HEK293T (cell line): Measurements from ENCODE around the gene RGS3.

ENCODE experiments used
- ARNT ChIP-seq: fragments of 450-650 bp; IDR thresholded peaks from 2 replicates; pipeline ENCODE4 v1.6.1; 2017; ENCODE audit warnings: mild to moderate bottlenecking
- BHLHE40 ChIP-seq: fragments of 450-650 bp; IDR thresholded peaks from 2 replicates; pipeline ENCODE4 v1.6.1; 2016; ENCODE audit warnings: mild to moderate bottlenecking, moderate library complexity, borderline replicate concordance
- CTBP1 ChIP-seq: fragments of 450-650 bp; IDR thresholded peaks from 2 replicates; pipeline ENCODE4 v1.6.1; 2016; ENCODE audit warnings: borderline replicate concordance
- ELF4 ChIP-seq: fragments of 450-650 bp; IDR thresholded peaks from 2 replicates; pipeline ENCODE4 v1.6.1; 2017; ENCODE audit warnings: antibody characterized with exemption
- FOXA1 ChIP-seq: fragments of 450-650 bp; IDR thresholded peaks from 2 replicates; pipeline ENCODE4 v1.6.1; 2016; ENCODE audit warnings: mild to moderate bottlenecking
- FOXK2 ChIP-seq: fragments of 450-650 bp; IDR thresholded peaks from 2 replicates; pipeline ENCODE4 v1.6.1; 2016; ENCODE audit warnings: mild to moderate bottlenecking
- FOXM1 ChIP-seq: fragments of 450-650 bp; IDR thresholded peaks from 2 replicates; pipeline ENCODE4 v1.6.1; 2017; ENCODE audit warnings: mild to moderate bottlenecking, borderline replicate concordance
- L3MBTL2 ChIP-seq: fragments of 450-650 bp; conservative IDR thresholded peaks from 2 replicates; pipeline ENCODE4 v1.6.1; 2016; ENCODE audit warnings: mild to moderate bottlenecking
- NFRKB ChIP-seq: fragments of 450-650 bp; IDR thresholded peaks from 2 replicates; pipeline ENCODE4 v1.6.1; 2016; ENCODE audit warnings: mild to moderate bottlenecking, moderate library complexity
- SP1 ChIP-seq: fragments of 450-650 bp; IDR thresholded peaks from 2 replicates; pipeline ENCODE4 v1.6.1; 2017
- SUZ12 ChIP-seq: fragments of 450-650 bp; IDR thresholded peaks from 2 replicates; pipeline ENCODE4 v1.6.1; 2016; ENCODE audit warnings: mild to moderate bottlenecking
- TARDBP ChIP-seq: fragments of 450-650 bp; IDR thresholded peaks from 2 replicates; pipeline ENCODE4 v1.6.1; 2016
- ZNF384 ChIP-seq: fragments of 450-650 bp; IDR thresholded peaks from 2 replicates; pipeline ENCODE4 v1.6.1; 2016

- TF ChIP-seq CTBP1 (no peak), BHLHE40 (no peak), ELF4 (no peak), FOXA1 (no peak), FOXK2 (no peak), SUZ12 (no peak), TARDBP (no peak), FOXM1 (no peak), L3MBTL2 (no peak), NFRKB (no peak), ARNT (no peak), SP1 (no peak), ZNF384 (no peak)
These were observed 125.4 kb downstream of the RGS3 start for GRCh38 chr9:113588936-113589335.
